GM18499 (cell line): ENCODE results near the gene SPTBN4.
"Not testable (repeated sequence)": the region's sequence is repeated elsewhere in the genome, so short reads cannot be mapped to it uniquely, and the experiment has no call there.

Experiments used
- ATAC-seq: cut with Tn5 transposase; IDR thresholded peaks from one replicate; pipeline ENCODE4 v1.9.1; 2021; ENCODE audit warnings: moderate number of reproducible peaks; ENCODE audit not compliant: insufficient read depth, unreplicated experiment

SPTBN4 gene

DNA sequence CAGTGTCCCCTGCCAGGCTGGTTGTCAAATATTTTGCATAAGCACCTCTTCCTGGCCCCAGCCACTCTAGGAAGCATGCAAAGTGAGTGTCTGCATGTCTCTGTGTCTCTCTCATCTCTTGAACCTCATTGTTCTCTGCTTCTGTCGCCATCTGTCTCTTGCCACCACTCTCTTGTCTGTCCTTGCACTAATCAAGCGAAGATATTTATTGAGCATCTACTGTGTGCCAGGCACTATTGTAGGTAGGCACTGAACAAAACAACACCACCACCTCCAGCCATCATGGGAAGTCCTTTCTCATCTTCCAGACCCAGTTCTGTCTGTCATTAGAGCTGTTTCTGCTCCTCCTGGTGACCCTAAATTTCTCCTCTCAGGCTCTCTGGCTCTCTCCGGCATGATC lies 57.9 kb downstream of the SPTBN4 start:
- no peak for ATAC-seq

DNA sequence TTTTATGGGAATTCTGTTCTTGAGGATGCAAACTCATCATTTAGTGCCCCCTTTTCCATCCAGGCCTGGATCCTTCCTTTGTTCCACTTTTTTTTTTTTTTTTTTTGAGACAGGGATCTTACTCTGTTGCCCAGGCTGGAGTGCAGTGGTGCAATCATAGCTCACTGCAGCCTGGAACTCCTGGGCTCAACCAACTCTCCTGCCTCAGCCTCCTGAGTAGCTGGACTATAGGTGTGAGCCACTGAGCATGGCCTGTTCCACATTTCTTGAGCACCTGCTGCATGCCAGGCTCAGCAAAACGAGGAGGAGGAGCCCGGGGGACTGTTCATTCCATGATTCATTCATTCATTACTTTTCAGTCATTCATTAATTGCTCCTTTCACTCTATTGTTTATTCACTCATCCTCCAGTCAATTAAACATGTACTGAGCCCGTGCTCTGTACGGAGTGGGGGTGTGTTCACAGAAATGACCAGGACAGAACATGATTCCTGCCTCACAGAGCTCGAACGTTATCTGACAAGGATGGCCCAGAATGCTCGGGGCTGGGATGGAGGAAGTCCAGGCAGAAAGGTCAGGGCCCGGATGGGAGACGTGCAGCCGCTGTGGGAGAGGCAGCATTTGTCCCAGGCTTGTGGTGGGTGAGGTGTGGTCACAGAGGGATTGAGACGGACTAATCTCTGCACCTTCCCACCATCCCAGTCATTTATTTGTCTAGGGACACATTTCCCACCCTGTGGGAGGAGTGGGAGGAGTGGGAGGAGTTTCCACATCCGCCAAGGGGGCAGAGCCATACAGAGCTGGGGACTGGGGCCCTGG lies 58.6 kb downstream of the SPTBN4 start:
- no peak for ATAC-seq

DNA sequence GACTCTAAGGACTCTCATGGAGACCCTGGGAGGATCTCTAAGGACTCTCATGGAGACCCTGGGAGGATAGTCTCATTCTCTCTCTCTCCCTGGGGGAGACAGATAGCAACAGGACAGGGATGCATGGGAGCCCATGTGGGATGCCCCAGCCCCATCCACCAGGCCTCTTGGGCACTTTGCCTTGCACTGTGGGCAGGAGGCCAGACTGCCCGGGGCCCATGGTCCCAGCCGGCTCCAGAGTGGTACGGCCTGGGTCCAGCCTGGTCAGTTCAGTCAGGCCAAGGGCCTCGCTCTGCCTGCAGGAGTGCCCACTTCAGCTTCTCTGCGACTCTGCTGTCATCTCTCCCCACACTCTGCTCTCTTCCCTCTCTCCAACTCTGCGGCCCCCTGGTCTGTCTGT lies 61.3 kb downstream of the SPTBN4 start:
- no peak for ATAC-seq

DNA sequence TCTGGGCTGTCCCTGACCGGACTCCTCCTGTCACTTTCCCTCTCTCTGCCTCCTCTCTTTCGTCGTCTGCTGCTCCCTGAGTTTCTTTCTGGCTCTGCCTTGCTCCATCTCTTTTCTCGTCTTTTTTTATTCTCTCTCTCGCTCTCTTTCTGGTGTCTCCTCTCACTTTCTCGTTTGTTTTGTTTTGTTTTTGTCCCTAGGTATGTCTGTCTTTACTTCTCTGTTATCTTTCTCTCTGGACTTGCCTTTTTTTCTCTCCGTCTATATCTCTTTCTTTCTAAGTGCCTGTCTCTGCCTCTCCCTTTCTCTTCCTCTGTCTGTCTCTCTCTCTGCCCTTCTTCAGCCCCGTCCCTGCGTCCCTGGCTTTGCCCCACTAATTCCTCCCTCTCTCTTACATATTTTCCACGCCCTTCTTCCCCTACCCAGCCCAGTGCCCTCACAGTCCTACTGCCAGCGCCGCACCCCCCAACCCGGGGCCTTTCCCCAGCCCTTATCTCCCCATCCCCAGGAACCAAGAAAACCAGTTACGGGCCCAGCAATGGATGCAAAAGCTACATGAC lies 61.8 kb downstream of the SPTBN4 start:
- no peak for ATAC-seq

DNA sequence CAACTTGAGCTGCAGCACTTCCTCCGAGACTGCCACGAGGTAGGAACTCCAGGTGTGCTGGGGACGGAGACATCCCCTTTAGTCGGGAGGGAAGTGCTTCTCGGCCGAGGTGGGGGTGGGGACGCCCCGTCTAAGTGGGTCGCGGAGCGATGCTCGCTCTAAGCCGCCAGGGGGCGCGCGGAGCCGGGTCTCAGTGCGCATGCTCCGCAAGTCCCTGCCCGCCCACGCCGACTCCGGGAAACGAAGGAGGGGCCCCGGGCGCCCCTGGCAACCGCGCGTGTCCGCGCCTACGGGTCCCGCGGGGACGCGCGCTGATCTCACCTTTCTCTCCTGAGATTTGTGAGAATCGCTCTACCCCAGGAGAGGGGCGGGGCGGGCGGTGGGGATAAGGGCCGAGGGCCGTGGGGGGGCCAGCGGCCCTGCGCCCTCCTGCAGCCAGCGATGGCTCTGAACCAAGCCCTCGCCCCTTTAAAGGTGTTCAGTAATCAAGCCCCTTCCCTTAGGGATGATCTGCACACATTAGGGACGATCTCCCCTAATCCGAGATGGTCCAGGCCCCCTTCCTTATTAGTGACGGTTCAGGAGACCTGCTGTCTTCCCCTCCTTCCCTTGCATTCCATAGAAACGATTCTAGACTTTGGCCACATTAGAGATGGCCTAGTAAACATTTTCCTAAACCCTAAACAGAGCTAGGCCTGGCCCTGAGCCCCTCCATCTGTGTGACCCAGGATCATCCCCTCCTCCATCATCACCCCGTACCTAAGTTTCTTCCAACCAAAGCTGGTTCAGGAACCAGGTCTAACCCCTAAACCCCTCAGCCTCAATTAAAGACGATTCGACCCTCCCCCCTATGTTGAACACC lies 62.5 kb downstream of the SPTBN4 start:
- no peak for ATAC-seq

DNA sequence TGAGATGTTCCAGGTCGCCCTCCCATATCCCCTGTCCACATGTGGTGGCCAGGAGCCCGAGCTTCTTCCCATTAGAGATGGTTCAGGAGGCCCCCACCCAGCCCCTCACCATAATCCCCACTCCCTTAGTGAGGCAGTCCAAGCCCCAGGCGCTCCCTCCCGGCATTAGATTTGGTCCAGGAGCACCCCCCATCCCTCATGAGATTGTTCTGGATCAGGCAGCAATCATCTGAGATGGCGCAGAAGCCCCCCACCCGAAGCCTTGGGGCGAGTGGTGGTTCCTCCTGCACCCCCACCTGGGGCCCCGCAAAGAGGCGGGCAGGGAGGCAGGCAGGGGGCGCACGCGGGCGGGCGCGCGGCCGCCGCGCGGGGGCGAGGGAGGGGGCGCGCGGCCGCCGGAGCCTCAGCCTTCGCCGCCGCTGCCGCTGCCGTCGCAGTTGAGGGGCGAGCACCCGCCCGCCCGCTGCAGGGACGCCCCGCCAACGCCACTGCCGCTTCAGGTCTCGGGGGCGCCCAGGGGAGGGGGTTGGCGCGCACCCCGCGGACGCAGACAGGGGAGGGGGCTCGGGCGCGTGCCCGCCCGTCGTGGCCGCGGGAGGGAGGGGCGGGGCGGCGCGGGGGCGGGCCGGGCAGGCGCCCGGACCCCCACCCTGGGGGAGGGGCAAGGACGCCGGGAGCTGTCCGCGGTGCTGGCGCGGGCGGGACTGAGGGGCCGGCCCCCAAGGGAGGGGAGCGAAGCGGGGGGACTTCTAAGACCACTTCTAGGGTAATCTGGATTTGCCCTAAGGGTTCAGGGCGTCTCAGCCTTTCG lies 63.5 kb downstream of the SPTBN4 start:
- ATAC-seq: no peak

DNA sequence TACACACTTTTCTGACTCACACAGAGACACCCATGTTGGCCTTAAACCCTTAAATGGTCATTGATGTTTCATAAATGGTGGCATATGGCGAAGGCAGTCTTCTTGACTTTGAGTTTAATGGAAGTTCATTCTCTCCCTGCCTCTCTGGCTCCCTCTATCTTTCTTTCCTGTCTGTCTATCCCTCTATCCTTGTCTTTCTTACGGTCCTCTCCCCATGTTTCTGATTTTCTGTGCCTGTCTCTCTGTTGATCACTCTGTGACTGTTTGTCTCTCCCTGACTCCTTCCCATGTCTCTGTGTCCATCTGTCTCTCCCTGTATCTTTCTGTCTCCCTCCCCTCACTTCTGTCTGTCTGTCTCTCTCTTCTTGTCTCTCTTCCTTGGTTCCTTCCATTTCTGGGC lies 66.7 kb downstream of the SPTBN4 start:
- no peak for ATAC-seq

DNA sequence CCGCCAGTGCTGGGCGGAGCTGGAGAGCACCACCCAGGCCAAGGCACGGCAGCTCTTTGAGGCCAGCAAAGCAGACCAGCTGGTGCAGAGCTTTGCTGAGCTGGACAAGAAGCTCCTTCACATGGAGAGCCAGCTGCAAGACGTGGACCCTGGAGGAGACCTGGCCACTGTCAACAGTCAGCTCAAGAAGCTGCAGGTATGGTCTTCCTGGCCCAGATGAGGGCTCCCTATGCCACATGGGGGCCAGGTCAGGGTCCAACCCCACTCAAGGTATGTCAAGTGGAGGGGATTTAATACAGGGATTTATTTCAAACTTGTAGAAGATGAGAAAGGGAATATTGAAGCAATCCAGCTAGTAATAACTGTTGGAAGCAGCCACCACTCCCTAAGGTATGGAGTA lies 67.3 kb downstream of the SPTBN4 start:
- no peak for ATAC-seq

DNA sequence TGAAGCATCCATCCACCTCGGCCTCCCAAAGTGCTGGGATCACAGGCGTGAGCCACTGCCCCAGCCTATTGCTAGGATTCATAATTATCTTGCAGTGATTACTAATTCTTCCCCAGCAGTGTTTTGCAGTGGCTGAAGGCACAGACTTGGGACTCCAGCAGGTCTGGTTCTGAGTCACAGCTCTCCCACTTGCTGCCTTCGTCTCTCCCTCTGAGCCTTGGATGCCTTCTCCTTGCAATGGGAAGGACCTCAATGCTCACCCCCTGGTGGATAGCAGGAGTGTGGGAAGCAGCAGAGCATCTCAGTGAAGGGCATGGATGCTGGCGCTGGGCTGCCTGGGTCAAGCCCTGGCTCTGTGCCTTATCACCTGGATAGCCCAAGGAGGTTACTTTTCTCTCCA lies 72.3 kb downstream of the SPTBN4 start:
- ATAC-seq: no peak

DNA sequence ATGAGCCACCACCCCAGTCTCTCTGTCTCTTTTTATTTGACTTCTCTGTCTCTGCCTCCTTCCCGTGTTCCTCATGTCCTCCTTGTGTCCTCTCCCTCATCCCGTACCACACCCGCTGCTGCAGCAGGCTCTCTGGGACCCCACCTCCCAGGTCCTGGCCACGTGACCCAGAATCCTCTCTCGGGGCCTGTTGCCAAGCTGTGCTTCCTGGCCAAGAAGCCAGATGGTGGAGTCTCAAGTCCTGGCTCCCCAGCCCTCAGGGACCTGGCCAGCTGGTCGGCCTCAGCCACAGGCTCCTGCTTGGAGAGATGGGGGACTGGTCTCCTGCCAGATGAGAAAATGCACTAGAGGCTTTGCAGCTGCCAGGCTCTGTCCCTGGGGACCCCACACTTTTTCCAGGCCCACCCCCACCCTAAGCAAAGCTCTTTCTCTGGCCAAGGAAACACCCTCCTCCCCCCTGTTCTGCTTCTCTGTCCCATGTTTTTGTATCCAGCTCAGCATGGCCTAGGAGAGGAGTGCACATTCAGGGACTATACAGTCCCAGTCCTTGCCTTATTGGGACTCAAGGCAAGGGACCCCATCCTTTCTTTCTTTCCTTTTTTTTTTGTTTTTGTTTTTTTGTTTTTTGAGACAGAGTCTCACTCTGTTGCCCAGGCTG lies 75.5 kb downstream of the SPTBN4 start:
- ATAC-seq: no peak

DNA sequence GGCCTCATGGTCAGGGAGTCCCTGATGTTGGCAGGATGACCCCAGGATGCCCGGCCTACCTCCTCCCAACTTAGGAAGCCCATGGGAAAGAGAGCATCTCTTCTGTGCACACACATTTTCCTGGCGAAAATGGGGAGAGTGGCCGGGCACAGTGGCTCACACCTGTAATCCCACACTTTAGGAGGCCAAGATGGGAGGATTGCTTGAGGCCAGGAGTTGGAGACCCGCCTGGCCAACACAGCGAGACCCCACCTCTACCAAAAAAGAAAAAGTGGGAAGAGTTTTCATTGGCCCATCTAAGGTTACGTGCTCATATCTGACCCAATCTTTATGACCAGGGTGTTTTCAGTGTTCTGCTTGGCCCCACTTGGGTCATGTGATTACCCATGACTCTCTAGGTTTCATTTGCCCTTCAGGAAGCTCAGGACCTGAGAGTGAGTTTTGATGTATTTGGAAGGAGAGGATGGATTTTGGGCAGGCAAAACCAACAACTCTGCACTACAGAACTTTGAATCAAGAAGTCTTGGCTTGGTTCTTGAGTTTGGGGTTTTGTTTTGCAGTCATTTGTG lies 76.3 kb downstream of the SPTBN4 start:
- ATAC-seq: no peak

DNA sequence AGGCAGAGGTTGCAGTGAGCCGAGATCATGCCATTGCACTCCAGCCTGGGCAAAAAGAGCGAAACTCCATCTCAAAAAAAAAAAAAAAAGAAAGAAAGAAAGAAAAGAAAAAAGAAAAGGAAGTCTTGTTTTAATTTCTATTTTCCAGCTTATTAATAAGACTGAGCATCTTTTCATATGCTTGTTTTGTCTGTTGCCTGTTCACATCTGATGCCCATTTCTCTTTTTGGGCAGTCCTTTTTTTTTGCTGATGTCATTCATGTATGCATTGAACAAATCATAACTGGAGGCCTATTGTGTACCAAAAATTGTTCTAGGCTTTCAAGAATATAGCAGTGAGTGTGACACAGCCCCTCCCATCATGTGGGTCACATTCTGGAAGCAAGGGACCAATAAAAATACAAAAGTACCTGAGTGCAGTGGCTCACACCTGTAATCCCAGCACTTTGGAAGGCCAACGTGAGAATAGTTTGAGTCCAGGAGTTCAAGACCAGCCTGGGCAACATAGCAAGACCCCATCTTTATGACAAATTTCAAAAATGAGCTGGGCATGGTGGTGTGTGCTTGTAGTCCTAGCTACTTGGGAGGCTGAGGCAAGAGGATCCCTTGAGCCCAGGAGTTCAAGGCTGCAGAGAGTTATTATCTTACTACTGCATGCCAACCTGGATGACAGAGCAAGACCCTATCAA lies 79.5 kb downstream of the SPTBN4 start:
- not testable (repeated sequence) for ATAC-seq

DNA sequence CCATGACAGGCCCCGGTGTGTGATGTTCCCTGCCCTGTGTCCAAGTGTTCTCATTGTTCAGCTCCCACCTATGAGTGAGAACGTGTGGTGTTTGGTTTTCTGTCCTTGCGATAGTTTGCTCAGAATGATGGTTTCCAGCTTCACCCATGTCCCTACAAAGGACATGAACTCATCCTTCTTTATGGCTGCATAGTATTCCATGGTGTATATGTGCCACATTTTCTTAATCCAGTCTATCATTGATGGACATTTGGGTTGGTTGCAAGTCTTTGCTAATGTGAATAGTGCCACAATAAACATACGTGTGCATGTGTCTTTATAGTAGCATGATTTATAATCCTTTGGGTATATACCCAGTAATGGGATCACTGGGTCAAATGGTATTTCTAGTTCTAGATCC lies 80.4 kb downstream of the SPTBN4 start:
- not testable (repeated sequence) for ATAC-seq

DNA sequence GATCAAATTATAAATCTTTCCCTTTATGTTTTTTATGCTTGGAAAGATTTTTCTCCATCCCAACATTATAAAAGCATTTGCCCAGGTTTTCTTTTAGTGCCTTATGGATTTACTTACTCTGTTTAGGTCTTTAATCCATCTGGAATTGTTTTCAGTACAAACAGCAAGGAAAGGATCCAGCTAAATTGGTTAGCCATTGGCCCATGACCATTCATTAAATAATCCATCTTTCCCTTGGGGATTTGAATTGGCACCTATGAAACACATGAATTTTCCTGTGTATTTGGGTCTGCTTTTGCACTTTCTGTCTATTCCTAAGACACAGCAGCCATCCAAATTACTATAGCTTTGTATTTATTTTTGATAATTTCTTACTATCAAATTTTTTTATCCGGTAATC lies 81.0 kb downstream of the SPTBN4 start:
- no peak for ATAC-seq

DNA sequence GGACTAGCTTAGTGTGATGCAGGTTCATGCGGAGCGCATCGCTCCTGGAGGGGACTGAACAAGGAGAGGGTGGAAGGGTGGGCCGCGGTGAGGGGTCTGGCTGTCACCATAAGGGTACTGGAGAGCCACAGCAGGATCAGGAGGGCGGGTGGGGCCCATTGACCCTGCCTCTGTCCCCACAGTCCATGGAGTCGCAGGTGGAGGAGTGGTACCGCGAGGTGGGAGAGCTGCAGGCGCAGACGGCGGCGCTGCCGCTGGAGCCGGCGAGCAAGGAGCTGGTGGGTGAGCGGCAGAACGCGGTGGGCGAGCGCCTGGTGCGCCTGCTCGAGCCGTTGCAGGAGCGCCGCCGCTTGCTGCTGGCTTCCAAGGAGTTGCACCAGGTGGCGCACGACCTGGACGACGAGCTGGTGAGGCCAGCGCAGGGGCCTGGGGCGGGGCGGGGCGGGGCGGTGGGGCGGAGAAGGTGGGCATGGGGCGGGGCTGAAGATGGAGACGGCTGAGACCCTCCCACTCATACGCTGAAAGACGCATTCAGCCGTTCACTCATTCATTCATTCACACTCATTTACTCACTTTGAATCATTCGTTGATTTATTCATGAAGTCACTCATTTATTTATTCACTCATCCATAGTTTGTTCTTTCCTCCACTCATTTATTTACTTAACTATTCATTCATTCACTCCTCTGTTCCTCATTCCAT lies 82.4 kb downstream of the SPTBN4 start:
- no peak for ATAC-seq

DNA sequence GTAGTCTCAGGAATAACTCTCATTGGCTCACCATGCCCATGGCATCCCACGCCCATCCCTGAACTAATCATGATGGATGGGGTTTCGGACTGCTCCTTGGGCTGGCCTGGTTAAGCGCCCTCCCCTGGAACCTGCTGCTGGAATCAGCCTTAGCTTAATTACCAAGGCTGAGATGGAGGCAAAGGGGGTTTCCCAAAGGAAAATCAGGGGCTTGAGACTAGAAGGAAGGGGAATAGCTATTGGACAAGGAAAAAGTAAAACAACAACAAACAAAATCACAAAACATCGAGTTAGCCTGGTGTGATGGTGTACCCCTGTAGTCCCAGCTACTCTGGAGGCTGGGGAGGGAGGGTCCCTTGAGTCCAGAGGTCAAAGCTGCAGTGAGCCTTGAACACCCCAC lies 84.2 kb downstream of the SPTBN4 start:
- no peak for ATAC-seq

DNA sequence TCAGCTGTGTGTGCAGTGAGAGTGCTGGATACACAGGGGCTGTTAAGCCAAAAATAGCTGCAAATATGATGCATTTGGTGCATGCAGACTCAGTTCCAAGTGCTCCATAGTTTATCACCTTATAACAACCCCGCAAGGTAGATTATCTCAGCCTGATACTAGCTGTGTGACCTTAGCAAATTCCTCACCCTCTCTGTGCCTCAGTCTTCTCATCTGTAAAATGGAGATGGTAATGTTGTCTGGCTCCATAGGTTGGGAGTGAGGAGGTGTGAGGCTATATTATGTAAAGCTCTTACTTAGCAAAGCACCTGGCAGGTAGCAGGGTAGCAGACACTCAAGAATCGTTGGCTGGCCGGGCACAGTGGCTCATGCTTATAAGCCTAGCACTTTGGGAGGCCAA lies 86.0 kb downstream of the SPTBN4 start:
- ATAC-seq: no peak
